Measurements from ENCODE around the gene VAPA. TPM values are rescaled to one million over a fixed set of nuclear protein-coding genes. Genes with fewer than 3 reads are reported as not detected.
"Not testable (repeated sequence)": the region's sequence is repeated elsewhere in the genome, so short reads cannot be mapped to it uniquely, and the experiment has no call there.

Gene VAPA
- total RNA-seq, 2 experiments from 2014 or later: 156 to 220 TPM

- DNase-seq: no peak
These were observed 22.9 kb upstream of the VAPA start for GRCh38 chr18:9890957-9891356.

GRCh38 chr18:9891515-9891914, 22.3 kb upstream of the VAPA start:
- ATAC-seq; H3K27me3 Mint-ChIP-seq; POLR2A ChIA-PET; DNase-seq; H3K9me3 Mint-ChIP-seq (ENCODE audit: low read depth); intact Hi-C loops (cut with DNase I, micrococcal nuclease); H3K27ac Mint-ChIP-seq; H3K36me3 Mint-ChIP-seq (ENCODE audit: low read depth); H3K4me3 Mint-ChIP-seq; H3K4me1 Mint-ChIP-seq: not testable (repeated sequence)
- CTCF ChIA-PET: interaction anchor here (0.6 kb wide), 1 partner anchor 74 kb away, joined by 3 read pairs; no protein-coding TSS in a partner anchor

More at GRCh38 chr18:9890957-9891356, 22.9 kb upstream of the VAPA start:
- Mint-ChIP-seq H3K4me3 (no peak overlapping the region), H3K27ac (no peak overlapping the region), H3K9me3 (ENCODE audit: low read depth) (no peaks in the 10 kb centered on the region), H3K4me1 (no peaks in the 10 kb centered on the region), H3K27me3 (no peaks in the 10 kb centered on the region), H3K36me3 (ENCODE audit: low read depth) (no peaks in the 10 kb centered on the region)
- CTCF ChIA-PET: no interaction called here
- POLR2A ChIA-PET: no interaction called here
- ATAC-seq: no peak
- intact Hi-C loops (cut with DNase I, micrococcal nuclease): no loop called here

GRCh38 chr18:9894454-9895068, 19.3 kb upstream of the VAPA start:
- no peaks in the 10 kb centered on the region for H3K27me3 Mint-ChIP-seq
- H3K4me3 Mint-ChIP-seq: no peak overlapping the region
- intact Hi-C loops (cut with DNase I, micrococcal nuclease): no loop called here
- H3K27ac Mint-ChIP-seq: no peak overlapping the region
- peaks cover 6% of the 10 kb centered on the region for H3K4me1 Mint-ChIP-seq
- H3K36me3 Mint-ChIP-seq (ENCODE audit: low read depth): no peaks in the 10 kb centered on the region
- DNase-seq: no peak
- H3K9me3 Mint-ChIP-seq (ENCODE audit: low read depth): no peaks in the 10 kb centered on the region
- ChIA-PET POLR2A (no interaction called here), CTCF (interaction anchor here (0.6 kb wide), 1 partner anchor 35 kb away, joined by 5 read pairs; no protein-coding TSS in a partner anchor)
- peak; percentile 33 for ATAC-seq

- H3K4me1 Mint-ChIP-seq: peaks cover 6% of the 10 kb centered on the region
- H3K27ac Mint-ChIP-seq: no peak overlapping the region
- intact Hi-C loops (cut with DNase I, micrococcal nuclease): no loop called here
- H3K36me3 Mint-ChIP-seq (ENCODE audit: low read depth): no peaks in the 10 kb centered on the region
- no peaks in the 10 kb centered on the region for H3K9me3 Mint-ChIP-seq (ENCODE audit: low read depth)
- H3K4me3 Mint-ChIP-seq: no peak overlapping the region
- no peak for DNase-seq
- no peaks in the 10 kb centered on the region for H3K27me3 Mint-ChIP-seq
- no peak for ATAC-seq
- POLR2A ChIA-PET: no interaction called here
- CTCF ChIA-PET: no interaction called here
These were observed 16.7 kb upstream of the VAPA start for GRCh38 chr18:9897129-9897528.

- H3K36me3 Mint-ChIP-seq (ENCODE audit: low read depth); intact Hi-C loops (cut with DNase I, micrococcal nuclease); H3K27me3 Mint-ChIP-seq; DNase-seq; H3K9me3 Mint-ChIP-seq (ENCODE audit: low read depth); H3K4me3 Mint-ChIP-seq; H3K27ac Mint-ChIP-seq; ATAC-seq; CTCF ChIA-PET; POLR2A ChIA-PET; H3K4me1 Mint-ChIP-seq: not testable (repeated sequence)
These were observed 16.0 kb upstream of the VAPA start for GRCh38 chr18:9897787-9898291.

GRCh38 chr18:9898792-9899549, 14.8 kb upstream of the VAPA start:
- ATAC-seq (peak; percentile 42), DNase-seq (no peak)
- Mint-ChIP-seq H3K27me3 (peaks cover 2% of the 10 kb centered on the region), H3K27ac (no peak overlapping the region), H3K36me3 (ENCODE audit: low read depth) (no peaks in the 10 kb centered on the region), H3K4me3 (no peak overlapping the region), H3K9me3 (ENCODE audit: low read depth) (no peaks in the 10 kb centered on the region), H3K4me1 (peaks cover 6% of the 10 kb centered on the region)
- ChIA-PET POLR2A (interaction anchor here (0.6 kb wide), 1 partner anchor 193 kb away, joined by 4 read pairs; no protein-coding TSS in a partner anchor), CTCF (interaction anchor here (0.6 kb wide), 1 partner anchor 371 kb away, joined by 4 read pairs; no protein-coding TSS in a partner anchor)
- intact Hi-C loops (cut with DNase I, micrococcal nuclease): no loop called here

- intact Hi-C loops (cut with DNase I, micrococcal nuclease); H3K4me3 Mint-ChIP-seq; ATAC-seq; DNase-seq; H3K9me3 Mint-ChIP-seq (ENCODE audit: low read depth); H3K27ac Mint-ChIP-seq; H3K27me3 Mint-ChIP-seq; H3K36me3 Mint-ChIP-seq (ENCODE audit: low read depth); H3K4me1 Mint-ChIP-seq: not testable (repeated sequence)
- ChIA-PET POLR2A (interaction anchor here (0.6 kb wide), 1 partner anchor 193 kb away, joined by 4 read pairs; no protein-coding TSS in a partner anchor), CTCF (interaction anchor here (0.6 kb wide), 1 partner anchor 370 kb away, joined by 4 read pairs; no protein-coding TSS in a partner anchor)
These were observed 14.3 kb upstream of the VAPA start for GRCh38 chr18:9899550-9899930.

- CTCF ChIA-PET: no interaction called here
- Mint-ChIP-seq H3K36me3 (ENCODE audit: low read depth) (no peaks in the 10 kb centered on the region), H3K9me3 (ENCODE audit: low read depth) (no peaks in the 10 kb centered on the region), H3K27ac (no peak overlapping the region), H3K4me3 (no peak overlapping the region), H3K4me1 (peaks cover 6% of the 10 kb centered on the region), H3K27me3 (peaks cover 4% of the 10 kb centered on the region)
- DNase-seq (no peak), ATAC-seq (no peak)
- POLR2A ChIA-PET: no interaction called here
- intact Hi-C loops (cut with DNase I, micrococcal nuclease): no loop called here
These were observed 13.1 kb upstream of the VAPA start for GRCh38 chr18:9900699-9901098.

GRCh38 chr18:9901377-9901776, 12.4 kb upstream of the VAPA start:
- Mint-ChIP-seq H3K9me3 (ENCODE audit: low read depth) (no peaks in the 10 kb centered on the region), H3K4me3 (no peak overlapping the region), H3K27ac (no peak overlapping the region), H3K27me3 (peaks cover 7% of the 10 kb centered on the region), H3K4me1 (peaks cover 6% of the 10 kb centered on the region), H3K36me3 (ENCODE audit: low read depth) (no peaks in the 10 kb centered on the region)
- ChIA-PET POLR2A (no interaction called here), CTCF (no interaction called here)
- DNase-seq: no peak
- no peak for ATAC-seq
- intact Hi-C loops (cut with DNase I, micrococcal nuclease): no loop called here

- CTCF ChIA-PET; H3K9me3 Mint-ChIP-seq (ENCODE audit: low read depth): not testable (repeated sequence)
- POLR2A ChIA-PET: interaction anchor here (0.6 kb wide), 1 partner anchor 11 kb away, joined by 3 read pairs; the partner anchor contains the start of gene VAPA
These were observed 11.6 kb upstream of the VAPA start for GRCh38 chr18:9902264-9902663.

GRCh38 chr18:9902832-9903231, 11.0 kb upstream of the VAPA start:
- H3K27ac Mint-ChIP-seq: no peak overlapping the region
- H3K4me3 Mint-ChIP-seq: no peak overlapping the region
- H3K9me3 Mint-ChIP-seq (ENCODE audit: low read depth): no peaks in the 10 kb centered on the region
- no peak for ATAC-seq
- ChIA-PET CTCF (no interaction called here), POLR2A (interaction anchor here (0.6 kb wide), 1 partner anchor 11 kb away, joined by 3 read pairs; the partner anchor contains the start of gene VAPA)
- intact Hi-C loops (cut with DNase I, micrococcal nuclease): no loop called here
- H3K4me1 Mint-ChIP-seq: peaks cover 6% of the 10 kb centered on the region
- no peaks in the 10 kb centered on the region for H3K36me3 Mint-ChIP-seq (ENCODE audit: low read depth)
- DNase-seq: no peak
- peaks cover 13% of the 10 kb centered on the region for H3K27me3 Mint-ChIP-seq

More at GRCh38 chr18:9902264-9902663, 11.6 kb upstream of the VAPA start:
- H3K4me3 Mint-ChIP-seq; H3K4me1 Mint-ChIP-seq; H3K36me3 Mint-ChIP-seq (ENCODE audit: low read depth); intact Hi-C loops (cut with DNase I, micrococcal nuclease); ATAC-seq; H3K27ac Mint-ChIP-seq; DNase-seq: not testable (repeated sequence)
- peaks cover 11% of the 10 kb centered on the region for H3K27me3 Mint-ChIP-seq
